Measurements from ENCODE around the gene LIM2.
"Not testable (repeated sequence)": the region's sequence is repeated elsewhere in the genome, so short reads cannot be mapped to it uniquely, and the experiment has no call there.

LIM2 gene

DNA sequence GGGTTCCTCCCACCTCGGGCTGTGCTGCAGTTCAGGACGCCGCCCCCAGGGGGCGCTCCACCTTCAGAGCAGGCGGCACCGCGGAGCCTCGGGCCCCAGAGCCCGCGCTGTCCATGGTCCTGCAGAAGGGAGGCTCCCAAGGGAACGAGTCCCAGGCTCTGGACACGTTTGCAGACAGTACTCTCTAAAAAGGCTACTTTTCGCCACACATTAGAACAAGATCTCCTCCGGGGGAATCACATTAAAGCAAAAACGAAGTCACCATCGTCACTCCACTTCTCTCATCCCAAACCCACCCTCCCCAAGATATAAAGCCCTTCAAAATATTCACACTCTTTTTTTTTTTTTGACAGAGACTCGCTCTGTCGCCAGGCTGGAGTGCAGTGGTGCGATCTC lies 34.3 kb upstream of the LIM2 start:
- no peaks in the 10 kb centered on the region for H3K36me3 ChIP-seq
- peak; percentile 84 for DNase-seq
- H3K27me3 ChIP-seq, result no peaks in the 10 kb centered on the region; the same call in 1 of the 2 replicates
- TF ChIP-seq, protein P1, sequence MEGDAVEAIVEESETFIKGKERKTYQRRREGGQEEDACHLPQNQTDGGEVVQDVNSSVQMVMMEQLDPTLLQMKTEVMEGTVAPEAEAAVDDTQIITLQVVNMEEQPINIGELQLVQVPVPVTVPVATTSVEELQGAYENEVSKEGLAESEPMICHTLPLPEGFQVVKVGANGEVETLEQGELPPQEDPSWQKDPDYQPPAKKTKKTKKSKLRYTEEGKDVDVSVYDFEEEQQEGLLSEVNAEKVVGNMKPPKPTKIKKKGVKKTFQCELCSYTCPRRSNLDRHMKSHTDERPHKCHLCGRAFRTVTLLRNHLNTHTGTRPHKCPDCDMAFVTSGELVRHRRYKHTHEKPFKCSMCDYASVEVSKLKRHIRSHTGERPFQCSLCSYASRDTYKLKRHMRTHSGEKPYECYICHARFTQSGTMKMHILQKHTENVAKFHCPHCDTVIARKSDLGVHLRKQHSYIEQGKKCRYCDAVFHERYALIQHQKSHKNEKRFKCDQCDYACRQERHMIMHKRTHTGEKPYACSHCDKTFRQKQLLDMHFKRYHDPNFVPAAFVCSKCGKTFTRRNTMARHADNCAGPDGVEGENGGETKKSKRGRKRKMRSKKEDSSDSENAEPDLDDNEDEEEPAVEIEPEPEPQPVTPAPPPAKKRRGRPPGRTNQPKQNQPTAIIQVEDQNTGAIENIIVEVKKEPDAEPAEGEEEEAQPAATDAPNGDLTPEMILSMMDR (IDR thresholded peaks at IDR 0.05; ENCODE audit: low read depth, low read length), result peak; percentile 97
- H3K9me3 ChIP-seq, result no peaks in the 10 kb centered on the region
- no peaks in the 10 kb centered on the region for H3K4me1 ChIP-seq
- no peak overlapping the region for H3K4me3 ChIP-seq (ENCODE audit: low read depth, low read length)

GRCh38 chr19:51421229-51422052 lies 33.7 kb upstream of the LIM2 start:
- Histone ChIP-seq H3K27me3 (no peaks in the 10 kb centered on the region; the same call in 1 of the 2 replicates), H3K4me1 (no peaks in the 10 kb centered on the region), H3K36me3 (no peaks in the 10 kb centered on the region), H3K4me3 (ENCODE audit: low read depth, low read length) (no peak overlapping the region), H3K9me3 (no peaks in the 10 kb centered on the region)
- TF ChIP-seq, protein P1 (IDR thresholded peaks at IDR 0.05; ENCODE audit: low read depth, low read length), result no peak
- DNase-seq, result no peak

DNA sequence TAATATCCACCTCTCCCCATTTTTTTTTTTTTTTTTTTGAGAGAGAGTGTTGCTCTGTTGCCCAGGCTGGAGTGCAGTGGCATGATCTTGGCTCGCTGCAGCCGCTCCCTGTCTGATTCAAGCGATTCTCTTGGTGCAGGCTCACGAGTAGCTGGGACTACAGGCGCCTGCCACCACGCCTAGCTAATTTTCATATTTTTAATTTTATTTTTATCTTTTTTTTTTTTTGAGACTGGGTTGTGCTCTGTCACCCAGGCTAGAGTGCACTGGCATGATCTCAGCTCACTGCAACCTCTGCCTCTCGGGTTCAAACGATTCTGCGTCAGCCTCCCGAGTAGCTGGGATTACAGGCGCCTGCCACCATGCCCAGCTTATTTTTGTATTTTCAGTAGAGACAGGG lies 32.7 kb upstream of the LIM2 start:
- H3K4me3 ChIP-seq (ENCODE audit: low read depth, low read length); H3K36me3 ChIP-seq; H3K9me3 ChIP-seq; H3K4me1 ChIP-seq; H3K27me3 ChIP-seq; DNase-seq: not testable (repeated sequence)

DNA sequence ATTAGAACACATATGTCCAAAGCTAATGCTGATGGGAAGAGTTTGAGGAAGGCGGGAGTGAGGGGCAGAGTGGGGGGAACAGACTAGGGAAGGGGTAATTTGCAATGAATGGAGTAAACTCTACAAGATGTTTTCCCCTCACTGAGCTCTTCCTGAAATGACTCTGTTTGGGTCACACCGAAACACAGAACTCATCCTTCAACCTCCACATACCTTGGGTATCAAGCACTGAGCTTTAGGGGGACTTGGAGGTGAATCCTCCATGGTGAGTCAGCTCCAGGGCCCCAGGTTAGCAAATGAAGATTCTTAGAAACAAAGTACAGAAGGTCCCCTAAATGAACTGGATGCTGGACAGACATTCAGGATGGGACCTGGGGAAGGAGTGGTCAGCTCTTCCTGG lies 30.9 kb upstream of the LIM2 start:
- H3K9me3 ChIP-seq, result no peaks in the 10 kb centered on the region
- TF ChIP-seq, protein P1 (IDR thresholded peaks at IDR 0.05; ENCODE audit: low read depth, low read length), result no peak

GRCh38 chr19:51417810-51418157 lies 30.0 kb upstream of the LIM2 start:
- DNase-seq, result no peak
- Histone ChIP-seq H3K27me3 (0 out of 2 replicates have a peak, but pooled peaks cover 2% of the 10 kb centered on the region), H3K4me3 (ENCODE audit: low read depth, low read length) (no peak overlapping the region)

More for the DNA sequence above, 30.9 kb upstream of the LIM2 start:
- Histone ChIP-seq H3K27me3 (0 out of 2 replicates have a peak, but pooled peaks cover 2% of the 10 kb centered on the region), H3K4me1 (no peaks in the 10 kb centered on the region), H3K36me3 (no peaks in the 10 kb centered on the region), H3K4me3 (ENCODE audit: low read depth, low read length) (no peak overlapping the region)
- DNase-seq, result no peak

GRCh38 chr19:51417107-51417809 lies 29.5 kb upstream of the LIM2 start, which contains the start of gene SIGLEC10:
Gene SIGLEC10 (minus strand): TSS chr19:51417642. CDS start chr19:51417581, 61 bp downstream.
- 0 out of 2 replicates have a peak, but pooled peaks cover 2% of the 10 kb centered on the region for H3K27me3 ChIP-seq
- no peak for DNase-seq
- H3K4me1 ChIP-seq, result no peaks in the 10 kb centered on the region
- no peak within 1 kb of the TSS for H3K4me3 ChIP-seq (ENCODE audit: low read depth, low read length)
- TF ChIP-seq, protein P1 (IDR thresholded peaks at IDR 0.05; ENCODE audit: low read depth, low read length), result no peak
- no peaks in the 10 kb centered on the region for H3K9me3 ChIP-seq
- no peaks in the 10 kb centered on the region for H3K36me3 ChIP-seq

More at GRCh38 chr19:51417810-51418157, 30.0 kb upstream of the LIM2 start:
- Histone ChIP-seq H3K9me3 (no peaks in the 10 kb centered on the region), H3K4me1 (no peaks in the 10 kb centered on the region), H3K36me3 (no peaks in the 10 kb centered on the region)
- TF ChIP-seq, protein P1 (IDR thresholded peaks at IDR 0.05; ENCODE audit: low read depth, low read length), result no peak

GRCh38 chr19:51416422-51416821 lies 28.6 kb upstream of the LIM2 start:
- DNase-seq; H3K9me3 ChIP-seq; H3K27me3 ChIP-seq; H3K4me1 ChIP-seq; H3K36me3 ChIP-seq; H3K4me3 ChIP-seq (ENCODE audit: low read depth, low read length): not testable (repeated sequence)
